SJSA1 (cell line): Measurements from ENCODE around the gene OR4E1. TPM values are rescaled to one million over a fixed set of nuclear protein-coding genes. Genes with fewer than 3 reads are reported as not detected.

Experiments
- DNase-seq, 2 experiments: peaks; one replicate each; pipeline ENCODE4 v3.0.0-alpha.2; 2015 to 2020; ENCODE audit warnings: low spot score in 2 of 2, low read depth in 1 of 2
- H3K27ac ChIP-seq: fragments of 250-450 bp; sonication (Bioruptor Pico); 2 replicates; pipeline ENCODE4 v1.5.1; 2020; ENCODE audit warnings: mild to moderate bottlenecking, moderate library complexity
- H3K27me3 ChIP-seq: fragments of 250-450 bp; sonication (Bioruptor Pico); replicated peaks from 2 replicates; pipeline ENCODE4 v1.5.1; 2020; ENCODE audit warnings: mild to moderate bottlenecking, moderate library complexity
- H3K36me3 ChIP-seq: fragments of 250-450 bp; sonication (Bioruptor Pico); 2 replicates; pipeline ENCODE4 v1.5.1; 2020; ENCODE audit warnings: mild to moderate bottlenecking
- H3K4me1 ChIP-seq: fragments of 250-450 bp; sonication (Bioruptor Pico); replicated peaks from 2 replicates; pipeline ENCODE4 v1.6.1; 2021; ENCODE audit warnings: mild to moderate bottlenecking
- H3K4me3 ChIP-seq: fragments of 250-450 bp; sonication (Bioruptor Pico); 2 replicates; pipeline ENCODE4 v1.5.1; 2020; ENCODE audit warnings: mild to moderate bottlenecking
- H3K9me3 ChIP-seq: fragments of 250-450 bp; sonication (Bioruptor Pico); replicated peaks from 2 replicates; pipeline ENCODE4 v1.5.1; 2020; ENCODE audit warnings: mild to moderate bottlenecking
- total RNA-seq: library from RNA; depleted of rRNA; stranded (reverse); fragments of >200 nt; shearing (Covaris generic); gene quantifications from 2 replicates; pipeline ENCODE4 v1.2.3, GENCODE V29; 2014

OR4E1 gene
- total RNA-seq, 1 experiment from 2014 or later, result not detected

DNA sequence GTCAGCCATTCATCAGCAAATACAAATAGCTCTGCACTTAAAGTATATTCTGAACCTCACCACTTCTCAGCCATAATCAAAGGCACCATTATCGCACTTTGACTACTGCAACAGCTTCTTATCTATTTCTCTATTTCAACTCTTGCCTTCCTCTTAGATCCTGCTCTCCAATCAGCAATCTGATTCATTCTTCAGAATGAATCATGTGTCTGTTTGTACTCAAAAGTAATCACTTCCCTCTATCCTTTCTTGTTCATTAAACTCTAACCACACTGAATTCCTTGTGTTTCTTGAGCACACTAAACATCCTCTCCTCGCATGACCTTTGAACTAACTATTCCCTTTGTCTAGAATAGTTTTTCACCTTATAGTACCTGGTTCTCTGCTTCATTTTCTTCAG, 12.8 kb upstream of the OR4E1 start:
- DNase-seq, result no peak

DNA sequence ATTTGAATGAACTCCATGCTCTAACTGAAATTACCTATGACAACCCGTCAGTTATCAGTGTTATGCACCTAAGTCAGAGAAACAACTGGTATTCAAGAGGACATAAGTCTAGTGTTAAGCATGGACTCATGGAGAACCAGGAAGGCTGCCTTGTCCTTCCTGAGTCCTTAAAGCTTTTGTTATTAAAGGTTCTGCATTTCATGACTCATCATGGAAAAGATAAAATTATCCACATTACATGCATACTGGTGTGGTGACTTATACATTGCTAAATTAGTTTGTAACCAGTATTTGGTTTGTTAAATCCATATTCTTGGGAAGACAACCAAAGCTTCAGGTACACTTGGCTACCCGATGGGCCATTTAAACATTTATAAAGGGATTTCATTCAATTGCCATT, 6.5 kb upstream of the OR4E1 start:
- peaks cover 10% of the 10 kb centered on the region for H3K4me1 ChIP-seq
- no peak overlapping the region for H3K4me3 ChIP-seq
- DNase-seq, result peak in 1 of 2 experiments; percentile 7
- H3K27me3 ChIP-seq, result no peaks in the 10 kb centered on the region
- no peak overlapping the region for H3K27ac ChIP-seq
- no peaks in the 10 kb centered on the region for H3K9me3 ChIP-seq
- no peaks in the 10 kb centered on the region for H3K36me3 ChIP-seq

More for the DNA sequence above, 12.8 kb upstream of the OR4E1 start:
- no peaks in the 10 kb centered on the region for H3K4me1 ChIP-seq
- no peak overlapping the region for H3K27ac ChIP-seq
- H3K4me3 ChIP-seq, result no peak overlapping the region
- no peaks in the 10 kb centered on the region for H3K36me3 ChIP-seq
- no peaks in the 10 kb centered on the region for H3K27me3 ChIP-seq
- H3K9me3 ChIP-seq, result no peaks in the 10 kb centered on the region

DNA sequence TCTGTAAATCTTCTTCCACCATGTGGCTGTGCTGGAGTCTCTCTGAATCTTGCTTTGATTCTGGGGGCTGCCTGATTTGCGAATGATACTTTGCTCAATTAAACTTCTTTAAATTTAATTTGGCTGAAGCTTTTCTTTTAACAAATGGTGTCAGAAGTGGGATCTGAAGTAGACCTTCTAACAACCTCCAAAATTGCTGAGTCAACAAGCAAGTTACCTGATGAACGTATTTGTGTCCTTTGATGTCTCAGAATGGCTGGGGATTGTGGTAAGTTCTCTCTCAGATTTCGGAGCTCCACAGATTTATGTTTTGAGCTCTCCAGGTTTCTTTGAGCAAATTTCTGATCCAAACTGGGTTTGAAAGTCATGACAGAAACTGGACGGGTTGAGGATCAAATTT, 1.9 kb upstream of the OR4E1 start:
- Histone ChIP-seq H3K27ac (no peak overlapping the region), H3K4me3 (no peak overlapping the region), H3K27me3 (no peaks in the 10 kb centered on the region), H3K4me1 (peaks cover 10% of the 10 kb centered on the region), H3K36me3 (no peaks in the 10 kb centered on the region), H3K9me3 (no peaks in the 10 kb centered on the region)
- no peak for DNase-seq

DNA sequence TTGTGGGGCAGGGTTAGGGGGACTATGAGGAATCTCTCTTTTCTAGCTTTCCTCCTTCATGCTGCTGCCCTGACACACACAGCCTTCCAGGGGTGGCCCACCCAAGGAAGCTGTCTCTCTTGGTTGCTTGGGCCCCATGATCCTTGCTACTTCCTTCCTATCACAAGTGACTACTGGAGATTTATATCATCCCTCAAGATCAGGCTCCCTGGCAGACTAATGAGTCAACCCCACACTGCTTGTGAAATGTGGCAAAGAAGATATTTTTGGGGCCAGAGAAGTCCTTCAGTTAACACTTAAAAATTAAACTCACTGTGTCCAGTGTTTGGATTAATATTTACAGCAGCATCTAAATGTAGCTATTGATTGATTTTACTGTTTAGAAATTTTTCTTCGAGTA, 1.5 kb downstream of the OR4E1 start:
- Histone ChIP-seq H3K27ac (no peak overlapping the region), H3K4me3 (no peak overlapping the region), H3K36me3 (no peaks in the 10 kb centered on the region), H3K9me3 (no peaks in the 10 kb centered on the region), H3K27me3 (no peaks in the 10 kb centered on the region), H3K4me1 (peaks cover 11% of the 10 kb centered on the region)
- DNase-seq, result peak in 1 of 2 experiments; percentile 1

DNA sequence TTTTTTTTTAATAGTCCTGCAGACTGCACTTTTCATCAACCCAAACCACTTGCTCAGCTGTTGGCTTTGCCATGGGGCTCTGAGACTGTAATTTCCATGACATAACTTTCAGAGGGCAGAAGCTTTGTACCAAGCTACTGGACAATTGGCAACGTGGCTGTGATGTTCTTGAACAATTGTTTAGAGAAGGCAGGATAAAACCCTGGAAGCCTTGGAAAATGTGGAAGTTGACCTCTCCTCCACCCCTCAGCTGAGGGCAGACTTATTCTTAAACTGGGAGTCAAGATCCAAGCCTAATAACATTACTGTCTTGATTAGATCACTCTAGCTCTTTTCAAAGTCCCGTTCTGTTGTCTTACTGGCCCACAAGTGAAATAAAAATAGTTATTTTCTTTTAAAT, 2.2 kb downstream of the OR4E1 start:
- H3K36me3 ChIP-seq, result no peaks in the 10 kb centered on the region
- no peaks in the 10 kb centered on the region for H3K27me3 ChIP-seq
- no peak overlapping the region for H3K27ac ChIP-seq
- peaks cover 11% of the 10 kb centered on the region for H3K4me1 ChIP-seq
- H3K4me3 ChIP-seq, result no peak overlapping the region
- DNase-seq, result no peak
- H3K9me3 ChIP-seq, result no peaks in the 10 kb centered on the region

DNA sequence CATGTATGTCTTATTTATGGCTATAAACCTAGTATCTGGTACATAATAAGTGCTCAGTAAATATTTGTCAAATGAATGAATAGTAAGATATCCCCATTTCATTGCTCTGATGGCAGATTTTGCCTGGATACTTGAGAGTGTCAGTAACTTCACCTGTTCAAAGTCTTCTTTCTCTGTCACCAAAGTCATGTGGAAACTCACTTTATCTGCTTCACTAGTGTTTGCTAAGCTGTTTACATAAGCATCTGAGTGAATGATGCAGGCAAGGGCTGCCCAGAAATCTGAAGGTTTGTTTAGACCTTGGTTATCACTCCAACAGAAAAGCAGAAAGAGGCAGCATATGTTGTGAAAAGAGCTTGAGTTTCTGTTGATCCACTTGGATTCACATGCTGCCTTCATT, 4.3 kb downstream of the OR4E1 start:
- Histone ChIP-seq H3K9me3 (no peaks in the 10 kb centered on the region), H3K36me3 (no peaks in the 10 kb centered on the region), H3K27ac (peak overlapping the region; percentile 72), H3K27me3 (no peaks in the 10 kb centered on the region), H3K4me3 (no peak overlapping the region), H3K4me1 (peaks cover 11% of the 10 kb centered on the region)
- DNase-seq, result no peak

DNA sequence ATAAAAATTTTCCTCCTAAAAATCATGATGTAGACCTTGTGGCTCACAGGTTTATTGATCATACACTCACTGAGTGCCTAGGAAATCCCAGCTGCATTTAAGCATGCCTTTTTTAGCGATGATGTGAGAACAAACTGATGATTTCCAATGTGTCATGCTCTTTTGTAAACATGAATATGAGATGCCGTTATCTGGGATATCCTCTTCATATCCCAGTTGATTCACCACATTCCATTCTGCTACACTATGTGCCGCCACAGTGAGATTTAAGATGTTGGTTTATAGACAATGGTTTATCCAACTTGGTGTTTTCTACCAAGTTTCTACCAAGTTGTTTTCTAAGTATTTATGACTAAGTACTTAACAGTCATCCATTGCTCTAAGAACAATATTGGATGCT, 5.2 kb downstream of the OR4E1 start:
- Histone ChIP-seq H3K9me3 (no peaks in the 10 kb centered on the region), H3K27ac (peak overlapping the region; percentile 72; the same call in 1 of the 2 replicates), H3K36me3 (no peaks in the 10 kb centered on the region), H3K27me3 (no peaks in the 10 kb centered on the region), H3K4me1 (peaks cover 11% of the 10 kb centered on the region), H3K4me3 (no peak overlapping the region)
- peak in 1 of 2 experiments; percentile 57 for DNase-seq

DNA sequence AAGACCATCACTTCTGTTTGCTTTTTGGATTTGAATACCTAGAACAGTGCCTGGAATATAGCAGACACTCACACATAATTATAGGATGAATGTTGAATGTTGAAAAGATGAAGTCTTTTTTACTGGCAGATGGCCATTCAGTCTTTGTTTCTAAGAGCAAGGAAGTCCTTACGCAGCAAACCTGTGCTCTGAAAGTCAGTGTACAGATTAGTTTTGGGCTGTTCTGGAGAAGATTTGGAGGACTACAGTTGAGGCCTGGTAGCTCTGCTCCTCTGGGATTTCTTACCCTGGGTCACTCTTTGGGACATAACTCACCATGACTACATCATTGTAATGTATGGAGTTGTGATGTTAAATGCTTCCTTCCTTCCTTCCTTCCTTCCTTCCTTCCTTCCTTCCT, 16.6 kb downstream of the OR4E1 start:
- no peaks in the 10 kb centered on the region for H3K36me3 ChIP-seq
- H3K9me3 ChIP-seq, result no peaks in the 10 kb centered on the region
- no peak overlapping the region for H3K27ac ChIP-seq
- H3K4me1 ChIP-seq, result no peaks in the 10 kb centered on the region
- H3K27me3 ChIP-seq, result peaks cover 5% of the 10 kb centered on the region; the same call in 1 of the 2 replicates
- DNase-seq, result no peak
- H3K4me3 ChIP-seq, result no peak overlapping the region

DNA sequence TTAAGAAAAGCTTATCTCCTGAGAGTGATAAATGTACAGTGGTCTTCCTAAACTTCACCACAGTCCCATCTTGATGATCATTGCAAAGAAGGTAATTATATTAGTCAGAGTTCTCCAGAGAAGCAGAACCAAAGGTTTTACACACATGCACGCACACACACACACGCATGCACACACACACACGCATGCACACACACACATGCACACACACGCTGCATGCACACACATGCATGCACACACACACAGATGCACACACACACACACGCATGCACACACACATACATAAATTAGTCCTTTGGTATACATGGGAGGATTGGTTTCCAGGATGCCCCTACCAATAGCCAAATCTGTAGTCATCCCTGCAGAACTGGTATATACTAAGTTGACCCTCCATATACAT, 19.4 kb downstream of the OR4E1 start:
- Histone ChIP-seq H3K27ac (no peak overlapping the region), H3K36me3 (no peaks in the 10 kb centered on the region), H3K4me1 (no peaks in the 10 kb centered on the region), H3K9me3 (no peaks in the 10 kb centered on the region), H3K27me3 (peaks cover 5% of the 10 kb centered on the region; the same call in 1 of the 2 replicates), H3K4me3 (no peak overlapping the region)
- no peak for DNase-seq

DNA sequence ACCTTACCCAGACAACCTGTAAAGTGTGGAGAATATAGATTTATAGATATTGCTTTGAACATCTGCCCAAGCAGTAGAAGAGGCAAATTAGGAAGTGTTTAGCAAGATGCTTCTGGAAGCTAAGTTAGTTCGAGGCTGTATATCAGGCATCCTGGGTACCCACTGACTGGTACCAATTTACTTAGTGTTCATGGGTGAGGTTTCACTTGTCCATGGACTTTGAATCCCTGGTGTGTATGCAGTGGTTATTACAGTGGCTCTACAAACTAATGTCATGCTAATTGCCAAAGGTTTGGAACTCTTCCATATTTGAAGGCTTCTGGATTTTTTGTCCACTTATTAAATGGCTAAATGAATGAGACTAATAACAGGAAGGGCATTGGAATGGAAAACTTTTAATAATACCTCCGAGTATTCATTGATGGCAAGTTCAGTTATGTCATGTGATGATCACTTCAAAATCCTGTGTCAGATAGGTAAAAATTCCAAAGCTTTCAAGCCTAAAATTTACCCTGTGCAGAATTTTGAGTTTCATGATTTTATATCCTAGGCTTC, 20.2 kb downstream of the OR4E1 start, which contains the start of gene OR4E2:
TSS of gene OR4E2 (plus strand) at position 505 of the 555 bp plus-strand sequence. CDS start 11,248 bp downstream, outside the sequence.
- no peaks in the 10 kb centered on the region for H3K36me3 ChIP-seq
- peaks cover 5% of the 10 kb centered on the region; the same call in 1 of the 2 replicates for H3K27me3 ChIP-seq
- no peak within 1 kb of the TSS for H3K27ac ChIP-seq
- no peak for DNase-seq
- no peak within 1 kb of the TSS for H3K4me3 ChIP-seq
- no peaks in the 10 kb centered on the region for H3K9me3 ChIP-seq
- H3K4me1 ChIP-seq, result no peaks in the 10 kb centered on the region

DNA sequence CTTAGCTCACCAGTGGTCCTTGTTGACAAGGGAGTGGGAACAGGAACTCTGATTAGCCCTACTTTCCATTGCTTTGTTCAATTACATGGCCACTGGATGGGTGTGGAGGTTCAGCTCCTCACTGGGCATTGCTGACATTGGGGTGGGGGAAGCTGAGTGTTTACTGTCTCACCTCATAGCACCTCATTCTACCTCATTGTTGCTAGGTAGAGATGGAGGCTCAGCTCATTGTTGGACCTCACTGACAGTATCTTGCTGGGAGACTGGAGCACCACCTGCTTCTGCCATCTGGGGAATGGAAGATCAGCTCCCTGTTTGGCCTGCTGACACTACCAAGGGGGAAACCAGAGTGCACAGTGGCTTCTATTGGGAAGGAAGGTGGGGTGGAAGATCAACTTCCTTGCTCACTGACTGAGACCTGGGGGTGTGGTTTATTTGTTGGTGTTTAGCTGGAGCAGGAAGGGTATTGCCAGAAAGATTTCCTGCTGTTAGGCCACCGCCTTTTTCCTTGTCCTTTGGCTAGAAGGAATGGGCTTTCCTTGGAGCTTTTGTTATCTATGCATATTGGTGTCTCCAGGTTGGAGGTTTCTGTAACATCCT, 21.3 kb downstream of the OR4E1 start:
- Histone ChIP-seq H3K9me3 (no peaks in the 10 kb centered on the region), H3K4me1 (no peaks in the 10 kb centered on the region), H3K27ac (no peak overlapping the region), H3K36me3 (no peaks in the 10 kb centered on the region), H3K27me3 (peaks cover 5% of the 10 kb centered on the region; the same call in 1 of the 2 replicates), H3K4me3 (no peak overlapping the region)
- DNase-seq, result no peak

DNA sequence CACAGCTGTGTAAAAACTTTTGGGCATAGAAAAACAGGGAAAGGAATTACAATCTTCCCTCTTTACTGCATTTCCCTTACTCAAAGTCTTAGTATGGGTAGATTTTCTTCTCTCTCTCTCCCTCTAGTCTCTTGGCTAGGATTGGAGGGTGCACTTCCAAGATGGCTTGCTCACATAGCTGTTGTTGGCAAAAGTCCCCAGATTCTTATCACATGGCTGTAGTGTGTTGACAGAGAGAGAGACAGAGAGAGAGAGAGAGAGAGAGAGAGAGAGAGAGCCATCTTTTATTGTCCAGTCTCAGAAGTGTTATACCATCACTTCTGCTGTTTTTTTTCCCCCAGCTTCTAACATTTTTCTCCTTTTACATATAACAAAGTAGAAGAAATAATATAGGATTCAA, 26.2 kb downstream of the OR4E1 start:
- DNase-seq, result no peak
- no peak overlapping the region for H3K4me3 ChIP-seq
- H3K27ac ChIP-seq, result no peak overlapping the region
- no peaks in the 10 kb centered on the region for H3K36me3 ChIP-seq
- H3K27me3 ChIP-seq, result no peaks in the 10 kb centered on the region
- no peaks in the 10 kb centered on the region for H3K4me1 ChIP-seq
- no peaks in the 10 kb centered on the region for H3K9me3 ChIP-seq

DNA sequence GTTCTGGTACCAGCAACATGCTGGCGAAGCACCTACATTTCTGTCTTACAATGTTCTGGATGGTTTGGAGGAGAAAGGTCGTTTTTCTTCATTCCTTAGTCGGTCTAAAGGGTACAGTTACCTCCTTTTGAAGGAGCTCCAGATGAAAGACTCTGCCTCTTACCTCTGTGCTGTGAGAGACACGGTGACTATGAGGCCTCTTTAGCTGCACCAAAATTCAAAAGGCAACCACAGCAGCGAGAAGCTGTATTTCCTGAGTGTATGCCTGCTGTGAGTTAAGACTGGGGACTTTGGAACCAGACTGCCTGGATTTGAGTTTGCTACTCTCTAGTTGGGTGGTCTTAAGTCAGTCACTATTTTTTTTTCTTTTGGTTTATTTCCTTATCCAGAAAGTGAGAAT, 30.2 kb downstream of the OR4E1 start:
- DNase-seq, result no peak
- Histone ChIP-seq H3K9me3 (no peaks in the 10 kb centered on the region), H3K36me3 (no peaks in the 10 kb centered on the region), H3K4me3 (no peak overlapping the region), H3K4me1 (no peaks in the 10 kb centered on the region), H3K27me3 (0 out of 2 replicates have a peak, but pooled peaks cover 3% of the 10 kb centered on the region), H3K27ac (no peak overlapping the region)

DNA sequence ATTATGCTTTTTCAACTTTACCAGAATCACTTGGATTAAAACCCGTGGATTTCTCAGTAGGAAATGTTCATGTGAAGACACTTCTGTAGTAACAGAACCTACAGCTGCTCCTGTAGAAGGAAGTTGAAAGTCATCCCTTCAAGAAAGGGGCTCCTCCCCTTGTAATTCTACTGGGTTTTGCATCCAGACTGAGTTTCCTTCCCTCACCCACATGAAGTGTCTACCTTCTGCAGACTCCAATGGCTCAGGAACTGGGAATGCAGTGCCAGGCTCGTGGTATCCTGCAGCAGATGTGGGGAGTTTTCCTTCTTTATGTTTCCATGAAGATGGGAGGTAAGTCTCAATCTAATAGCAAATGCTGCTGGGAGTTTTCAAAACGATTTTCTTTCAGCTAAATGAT, 30.9 kb downstream of the OR4E1 start:
- DNase-seq, result no peak
- Histone ChIP-seq H3K9me3 (no peaks in the 10 kb centered on the region), H3K36me3 (no peaks in the 10 kb centered on the region), H3K4me1 (no peaks in the 10 kb centered on the region), H3K4me3 (no peak overlapping the region), H3K27ac (no peak overlapping the region), H3K27me3 (0 out of 2 replicates have a peak, but pooled peaks cover 3% of the 10 kb centered on the region)
